HFF-Myc (cell line): Measurements from ENCODE around the gene FSIP1.

ENCODE experiments used
- DNase-seq: peaks from one replicate; pipeline ENCODE4 v3.0.0-alpha.2; 2011; ENCODE audit warnings: low read depth; ENCODE audit errors: extremely low read depth
- H3K4me3 ChIP-seq: replicated peaks from 2 replicates; pipeline ENCODE4 v1.5.1; 2011; ENCODE audit warnings: low read depth, mild to moderate bottlenecking, control low read depth, low read length
- CTCF ChIP-seq: IDR thresholded peaks from 2 replicates; pipeline ENCODE4 v1.5.1; 2012; ENCODE audit warnings: mild to moderate bottlenecking, low read depth, low read length, control low read depth; ENCODE audit errors: missing control alignments

FSIP1 gene

GRCh38 chr15:39752246-39752645 lies 30.4 kb downstream of the FSIP1 start:
- no peak for TF ChIP-seq CTCF
- H3K4me3 ChIP-seq, result no peak overlapping the region
- DNase-seq, result no peak

- no peak for DNase-seq
- H3K4me3 ChIP-seq, result no peak overlapping the region
- TF ChIP-seq CTCF, result no peak
Measured at GRCh38 chr15:39748276-39748675, 34.4 kb downstream of the FSIP1 start.

- no peak for TF ChIP-seq CTCF
Measured at GRCh38 chr15:39747326-39747725, 35.3 kb downstream of the FSIP1 start.

GRCh38 chr15:39746714-39747276 lies 35.8 kb downstream of the FSIP1 start:
- no peak for DNase-seq
- H3K4me3 ChIP-seq, result no peak overlapping the region
- no peak for TF ChIP-seq CTCF

More at GRCh38 chr15:39747326-39747725, 35.3 kb downstream of the FSIP1 start:
- no peak overlapping the region for H3K4me3 ChIP-seq
- DNase-seq, result no peak

GRCh38 chr15:39746176-39746575 lies 36.5 kb downstream of the FSIP1 start:
- no peak overlapping the region for H3K4me3 ChIP-seq
- DNase-seq, result no peak
- TF ChIP-seq CTCF, result no peak

- no peak for DNase-seq
- no peak overlapping the region for H3K4me3 ChIP-seq
- TF ChIP-seq CTCF, result no peak
Measured at GRCh38 chr15:39745415-39745814, 37.2 kb downstream of the FSIP1 start.

- no peak overlapping the region for H3K4me3 ChIP-seq
- DNase-seq, result no peak
- TF ChIP-seq CTCF, result no peak
Measured at GRCh38 chr15:39744334-39745103, 38.1 kb downstream of the FSIP1 start.
